OCI-LY3 (cell line): Measurements from ENCODE around the gene BRINP2.

Experiments used
- H2AFZ ChIP-seq: fragments of 200-600, 300-600 bp; shearing (Covaris generic); 2 replicates; pipeline ENCODE4 v1.6.0; 2014; ENCODE audit warnings: antibody characterized with exemption, low read depth, low read length
- H3K27ac ChIP-seq: fragments of 200-600, 300-600 bp; sonication (generic); 2 replicates; pipeline ENCODE4 v1.5.1; 2014; ENCODE audit warnings: mild to moderate bottlenecking, low read length, moderate library complexity, mixed read lengths
- H3K27me3 ChIP-seq: fragments of 200-600, 300-600 bp; sonication (generic); 2 replicates; pipeline ENCODE4 v1.6.1; 2014; ENCODE audit warnings: low read depth, low read length, mixed read lengths
- H3K36me3 ChIP-seq: fragments of 200-600, 300-600 bp; sonication (generic); replicated peaks from 2 replicates; pipeline ENCODE3; 2014; ENCODE audit warnings: low read depth, low read length, mixed read lengths
- H3K4me1 ChIP-seq: fragments of 300-600, 200-600 bp; sonication (generic); 2 replicates; pipeline ENCODE4 v1.6.1; 2014; ENCODE audit warnings: low read length, mixed read lengths
- H3K4me2 ChIP-seq: fragments of 200-600, 300-600 bp; sonication (generic); 2 replicates; pipeline ENCODE4 v1.6.1; 2014; ENCODE audit warnings: low read length, mixed read lengths
- H3K4me3 ChIP-seq: fragments of 300-600, 200-600 bp; sonication (generic); 2 replicates; pipeline ENCODE4 v1.5.1; 2014; ENCODE audit warnings: antibody characterized with exemption, mild to moderate bottlenecking, low read length, moderate library complexity
- H3K79me2 ChIP-seq: fragments of 300-600, 200-600 bp; shearing (Covaris generic); 2 replicates; pipeline ENCODE4 v1.6.1; 2014; ENCODE audit warnings: mild to moderate bottlenecking, low read length, mixed read lengths
- H3K9ac ChIP-seq: fragments of 300-600, 200-600 bp; shearing (Covaris generic); 2 replicates; pipeline ENCODE4 v1.6.0; 2014; ENCODE audit warnings: mild to moderate bottlenecking, low read length, moderate library complexity
- H3K9me3 ChIP-seq: fragments of 200-600, 300-600 bp; shearing (Covaris generic); 2 replicates; pipeline ENCODE4 v1.6.1; 2014; ENCODE audit warnings: low read length, mixed read lengths; ENCODE audit not compliant: insufficient read depth
- H4K20me1 ChIP-seq: fragments of 200-600, 300-600 bp; sonication (generic); 2 replicates; pipeline ENCODE4 v1.6.1; 2016; ENCODE audit warnings: low read length, mixed read lengths; ENCODE audit not compliant: insufficient read depth
- CTCF ChIP-seq: fragments of 200-600, 300-600 bp; sonication (generic); IDR thresholded peaks from 2 replicates; pipeline ENCODE4 v1.5.1; 2014; ENCODE audit warnings: antibody characterized with exemption, low read length, low read depth
- EZH2phosphoT487 ChIP-seq: fragments of 200-600 bp; shearing (Covaris generic); IDR thresholded peaks from 2 replicates; pipeline ENCODE4 v1.6.1; 2018; ENCODE audit warnings: antibody characterized with exemption, mixed run types, low read depth

The BRINP2 gene

GRCh38 chr1:177310326-177310725 lies 139.6 kb downstream of the BRINP2 start:
- Histone ChIP-seq H3K27me3 (peaks cover 14% of the 10 kb centered on the region), H4K20me1 (no peaks in the 10 kb centered on the region), H3K9me3 (peaks cover 6% of the 10 kb centered on the region; the same call in 1 of the 2 replicates), H3K4me3 (no peak overlapping the region), H3K79me2 (no peaks in the 10 kb centered on the region), H3K4me1 (peaks cover 12% of the 10 kb centered on the region), H2AFZ (no peak overlapping the region), H3K27ac (no peak overlapping the region), H3K4me2 (no peak overlapping the region), H3K36me3 (no peaks in the 10 kb centered on the region), H3K9ac (no peak overlapping the region)
- TF ChIP-seq EZH2phosphoT487 (no peak), CTCF (no peak)

GRCh38 chr1:177311111-177311510 lies 140.4 kb downstream of the BRINP2 start:
- Histone ChIP-seq H3K9me3 (peaks cover 6% of the 10 kb centered on the region; the same call in 1 of the 2 replicates), H3K36me3 (no peaks in the 10 kb centered on the region), H3K4me2 (no peak overlapping the region), H3K4me1 (peaks cover 12% of the 10 kb centered on the region), H3K9ac (no peak overlapping the region), H3K4me3 (no peak overlapping the region), H2AFZ (no peak overlapping the region), H3K27ac (no peak overlapping the region), H4K20me1 (no peaks in the 10 kb centered on the region), H3K79me2 (no peaks in the 10 kb centered on the region), H3K27me3 (peaks cover 8% of the 10 kb centered on the region)
- no peak for TF ChIP-seq CTCF
- TF ChIP-seq EZH2phosphoT487, result no peak

- H3K79me2 ChIP-seq, result no peaks in the 10 kb centered on the region
- no peak overlapping the region for H3K9ac ChIP-seq
- no peaks in the 10 kb centered on the region for H4K20me1 ChIP-seq
- TF ChIP-seq CTCF, result no peak
- no peak for TF ChIP-seq EZH2phosphoT487
- H2AFZ ChIP-seq, result no peak overlapping the region
- no peak overlapping the region for H3K27ac ChIP-seq
- peaks cover 6% of the 10 kb centered on the region; the same call in 1 of the 2 replicates for H3K27me3 ChIP-seq
- H3K4me3 ChIP-seq, result no peak overlapping the region
- H3K4me2 ChIP-seq, result no peak overlapping the region
- peaks cover 6% of the 10 kb centered on the region; the same call in 1 of the 2 replicates for H3K9me3 ChIP-seq
- no peaks in the 10 kb centered on the region for H3K36me3 ChIP-seq
- H3K4me1 ChIP-seq, result peaks cover 12% of the 10 kb centered on the region
Measured at GRCh38 chr1:177311586-177311985, 140.8 kb downstream of the BRINP2 start.

GRCh38 chr1:177315261-177315660 lies 144.5 kb downstream of the BRINP2 start:
- no peak overlapping the region for H3K4me2 ChIP-seq
- H3K9ac ChIP-seq, result no peak overlapping the region
- H3K9me3 ChIP-seq, result peaks cover 6% of the 10 kb centered on the region; the same call in 1 of the 2 replicates
- H3K79me2 ChIP-seq, result no peaks in the 10 kb centered on the region
- no peak for TF ChIP-seq EZH2phosphoT487
- TF ChIP-seq CTCF, result no peak
- no peak overlapping the region for H3K4me3 ChIP-seq
- no peak overlapping the region for H3K27ac ChIP-seq
- H4K20me1 ChIP-seq, result no peaks in the 10 kb centered on the region
- peaks cover 12% of the 10 kb centered on the region for H3K4me1 ChIP-seq
- H3K36me3 ChIP-seq, result no peaks in the 10 kb centered on the region
- H3K27me3 ChIP-seq, result no peaks in the 10 kb centered on the region
- no peak overlapping the region for H2AFZ ChIP-seq
